H1 (cell line): ENCODE data around the gene INTU. TPM values are rescaled to one million over a fixed set of nuclear protein-coding genes. Genes with fewer than 3 reads are reported as not detected.

Source experiments
- CTCF ChIA-PET: fragments of 300-600 bp; sonication (Branson Sonifier 250); formaldehyde crosslinking; loops from one replicate; lab custom pipeline; 2021; ENCODE audit not compliant: partially characterized antibody; lab: Charles Lee
- POLR2A ChIA-PET: fragments of 300-600 bp; sonication (Branson Sonifier 250); formaldehyde crosslinking; loops from one replicate; lab custom pipeline; 2021; ENCODE audit warnings: inconsistent platforms; ENCODE audit not compliant: partially characterized antibody; lab: Charles Lee
- DNase-seq, 2 experiments: peaks; one replicate each; pipeline versions ENCODE4 v3.0.0 to v3.0.0-alpha.2; 2010 to 2022; ENCODE audit warnings: low spot score in 2 of 2, low read depth in 1 of 2, mixed read lengths in 1 of 2
- FAIRE-seq: peaks from 2 replicates; lab custom pipeline; 2011; peaks lifted over from hg19 to GRCh38; lab: Jason Lieb, UNC
- H2AFZ ChIP-seq: 2 replicates; pipeline ENCODE4 v1.8.1; 2012; ENCODE audit warnings: low read length, inconsistent platforms
- H2AK5ac ChIP-seq: 2 replicates; pipeline ENCODE4 v1.6.1; 2013; ENCODE audit warnings: low read depth, low read length
- H2BK120ac ChIP-seq: replicated peaks from 2 replicates; pipeline ENCODE3; 2013; ENCODE audit warnings: low read depth, low read length, inconsistent platforms
- H2BK12ac ChIP-seq: 2 replicates; pipeline ENCODE4 v1.6.1; 2013; ENCODE audit warnings: low read depth, low read length
- H2BK15ac ChIP-seq: 2 replicates; pipeline ENCODE4 v1.6.1; 2013; ENCODE audit warnings: low read length
- H2BK20ac ChIP-seq: 2 replicates; pipeline ENCODE4 v1.6.1; 2013; ENCODE audit warnings: low read length
- H2BK5ac ChIP-seq: 2 replicates; pipeline ENCODE4 v1.6.1; 2013; ENCODE audit warnings: low read depth, low read length
- H3K14ac ChIP-seq: 2 replicates; pipeline ENCODE4 v1.6.1; 2013; ENCODE audit warnings: inconsistent platforms; ENCODE audit not compliant: insufficient read length
- H3K18ac ChIP-seq: 2 replicates; pipeline ENCODE4 v1.6.1; 2013; ENCODE audit warnings: low read length; ENCODE audit errors: extremely low read depth
- H3K23ac ChIP-seq: 2 replicates; pipeline ENCODE4 v1.6.1; 2013; ENCODE audit warnings: inconsistent platforms; ENCODE audit not compliant: insufficient read length
- H3K23me2 ChIP-seq: 2 replicates; pipeline ENCODE4 v1.6.1; 2013; ENCODE audit warnings: low read depth, low read length
- H3K27ac ChIP-seq: 2 replicates; pipeline ENCODE4 v1.6.1; 2011; ENCODE audit warnings: low read depth, low read length, inconsistent platforms
- H3K27me3 ChIP-seq, 4 experiments: replicated peaks in 1 of 4; 1 replicate in 1 of 4; 2 replicates in 3 of 4; pipeline versions ENCODE4 v1.6.1 to v1.8.1; 2011 to 2013; ENCODE audit warnings: low read length in 3 of 4, mild to moderate bottlenecking in 3 of 4, inconsistent platforms in 2 of 4, mixed read lengths in 2 of 4, moderate library complexity in 1 of 4; ENCODE audit not compliant: control insufficient read depth in 3 of 4, insufficient read depth in 3 of 4; ENCODE audit errors: extremely low read depth in 1 of 4
- H3K36me3 ChIP-seq, 4 experiments: 2 replicates each; pipeline versions ENCODE4 v1.6.1 to v1.8.1; 2011 to 2013; ENCODE audit warnings: mild to moderate bottlenecking in 4 of 4, low read length in 3 of 4, moderate library complexity in 2 of 4, control low read depth in 1 of 4, inconsistent platforms in 1 of 4; ENCODE audit not compliant: insufficient read depth in 4 of 4, control insufficient read depth in 2 of 4
- H3K4ac ChIP-seq: replicated peaks from 2 replicates; pipeline ENCODE3; 2013; ENCODE audit warnings: low read length, low read depth, mixed read lengths, inconsistent platforms; ENCODE audit not compliant: insufficient read length
- H3K4me1 ChIP-seq, 4 experiments: replicated peaks in 1 of 4; 1 replicate in 1 of 4; 2 replicates in 3 of 4; pipeline versions ENCODE4 v1.6.1 to v1.8.1; 2011 to 2013; ENCODE audit warnings: low read length in 3 of 4, inconsistent platforms in 2 of 4, mixed read lengths in 1 of 4; ENCODE audit not compliant: insufficient read depth in 4 of 4, control insufficient read depth in 3 of 4
- H3K4me2 ChIP-seq, 2 experiments: 2 replicates each; pipeline versions ENCODE4 v1.6.1 to v1.8.1; 2011 to 2013; ENCODE audit warnings: low read depth in 2 of 2, low read length in 2 of 2, control low read depth in 1 of 2, inconsistent platforms in 1 of 2, mild to moderate bottlenecking in 1 of 2; ENCODE audit not compliant: insufficient read depth in 1 of 2
- H3K4me3 ChIP-seq, 4 experiments: fragments of 200-600, 300-600 bp in 1 of 4; sonication (generic), shearing (Covaris generic), sonication (Bioruptor Twin) in 1 of 4; 2 replicates each; pipeline versions ENCODE4 v1.5.1 to v1.8.1; 2011 to 2016; ENCODE audit warnings: low read length in 4 of 4, low read depth in 3 of 4, control low read depth in 2 of 4, inconsistent platforms in 2 of 4, mild to moderate bottlenecking in 2 of 4, mixed read lengths in 1 of 4, moderate library complexity in 1 of 4; ENCODE audit not compliant: insufficient read depth in 2 of 4; ENCODE audit errors: extremely low read depth in 1 of 4
- H3K56ac ChIP-seq: replicated peaks from 2 replicates; pipeline ENCODE3; 2013; ENCODE audit warnings: low read depth, mild to moderate bottlenecking, mixed read lengths, low read length, inconsistent platforms; ENCODE audit not compliant: insufficient read length
- H3K79me1 ChIP-seq: 2 replicates; pipeline ENCODE4 v1.6.1; 2013; ENCODE audit warnings: low read depth, low read length, control low read depth
- H3K79me2 ChIP-seq, 2 experiments: 2 replicates each; pipeline versions ENCODE4 v1.6.1 to v1.8.1; 2012 to 2013; ENCODE audit warnings: low read length in 2 of 2, mild to moderate bottlenecking in 2 of 2, inconsistent platforms in 1 of 2; ENCODE audit not compliant: insufficient read depth in 2 of 2, control insufficient read depth in 1 of 2
- H3K9ac ChIP-seq, 4 experiments: replicated peaks in 1 of 4; 1 replicate in 1 of 4; 2 replicates in 3 of 4; pipeline versions ENCODE4 v1.6.1 to v1.8.1; 2011 to 2013; ENCODE audit warnings: low read depth in 3 of 4, low read length in 3 of 4, control low read depth in 2 of 4, mild to moderate bottlenecking in 2 of 4, moderate library complexity in 2 of 4, inconsistent platforms in 1 of 4; ENCODE audit errors: extremely low read depth in 1 of 4
- H3K9me3 ChIP-seq, 2 experiments: 2 replicates each; pipeline versions ENCODE4 v1.6.1 to v1.8.1; 2012 to 2013; ENCODE audit warnings: mild to moderate bottlenecking in 2 of 2, moderate library complexity in 2 of 2, control low read depth in 1 of 2, inconsistent platforms in 1 of 2, low read depth in 1 of 2, low read length in 1 of 2, mixed read lengths in 1 of 2; ENCODE audit not compliant: insufficient read depth in 2 of 2
- H4K20me1 ChIP-seq, 2 experiments: replicated peaks in 1 of 2; 2 replicates each; pipeline versions ENCODE3 to v1.8.1; 2011 to 2013; ENCODE audit warnings: inconsistent platforms in 2 of 2, low read length in 2 of 2, mild to moderate bottlenecking in 1 of 2; ENCODE audit not compliant: insufficient read depth in 2 of 2, control insufficient read depth in 1 of 2
- H4K5ac ChIP-seq: 2 replicates; pipeline ENCODE4 v1.6.1; 2013; ENCODE audit warnings: low read length, low read depth, mixed read lengths, inconsistent platforms; ENCODE audit not compliant: insufficient read length
- H4K8ac ChIP-seq: 2 replicates; pipeline ENCODE4 v1.8.0; 2013; ENCODE audit warnings: mild to moderate bottlenecking, moderate library complexity, low read length, inconsistent platforms; ENCODE audit not compliant: insufficient read depth; ENCODE audit errors: extremely low read depth
- H4K91ac ChIP-seq: replicated peaks from 2 replicates; pipeline ENCODE3; 2013; ENCODE audit warnings: low read length, mixed read lengths, inconsistent platforms; ENCODE audit not compliant: insufficient read length
- BCL11A ChIP-seq, 2 experiments: IDR thresholded peaks; one replicate each; pipeline ENCODE4 v1.6.1; 2011; ENCODE audit warnings: low read depth in 2 of 2, low read length in 2 of 2, mild to moderate bottlenecking in 2 of 2
- CBX5 ChIP-seq: fragments of 300-800, 300-1000 bp; sonication (generic); IDR thresholded peaks from 2 replicates; pipeline ENCODE4 v1.7.1; 2016; ENCODE audit warnings: antibody characterized with exemption, low read length, low read depth
- HDAC2 ChIP-seq, 2 experiments: fragments of 300-600 bp in 1 of 2; sonication (generic) in 1 of 2; IDR thresholded peaks; 2 replicates each; pipeline ENCODE4 v1.6.1; 2011 to 2012; ENCODE audit warnings: low read depth in 2 of 2, low read length in 2 of 2, mild to moderate bottlenecking in 2 of 2, moderate library complexity in 2 of 2, borderline replicate concordance in 1 of 2, inconsistent platforms in 1 of 2
- KDM1A ChIP-seq: fragments of 200-600, 300-600 bp; sonication (generic); IDR thresholded peaks from 2 replicates; pipeline ENCODE4 v1.7.1; 2016; ENCODE audit warnings: mild to moderate bottlenecking, low read length, borderline replicate concordance
- KDM4A ChIP-seq: IDR thresholded peaks from one replicate; pipeline ENCODE4 v1.7.1; 2012; ENCODE audit warnings: low read depth, mild to moderate bottlenecking, moderate library complexity, low read length, inconsistent platforms; ENCODE audit not compliant: severe bottlenecking
- KDM5A ChIP-seq: fragments of 200-600 bp; IDR thresholded peaks from 2 replicates; pipeline ENCODE4 v1.7.1; 2012; ENCODE audit warnings: mild to moderate bottlenecking, low read length, inconsistent platforms, mixed read lengths
- NANOG ChIP-seq: IDR thresholded peaks from 2 replicates; pipeline ENCODE4 v1.6.1; 2011; ENCODE audit warnings: low read length, low read depth, mild to moderate bottlenecking, inconsistent platforms; ENCODE audit not compliant: insufficient read depth, poor library complexity, severe bottlenecking
- POLR2A ChIP-seq, 2 experiments: IDR thresholded peaks; 1 replicate in 1 of 2; 2 replicates in 1 of 2; pipeline ENCODE4 v1.6.1; 2011; ENCODE audit warnings: low read depth in 2 of 2, low read length in 2 of 2, mild to moderate bottlenecking in 2 of 2; ENCODE audit errors: control extremely low read depth in 1 of 2
- POU5F1 ChIP-seq: IDR thresholded peaks from 2 replicates; pipeline ENCODE4 v1.6.1; 2011; ENCODE audit warnings: low read depth, mild to moderate bottlenecking, low read length, moderate library complexity
- RBBP5 ChIP-seq: IDR thresholded peaks from 2 replicates; pipeline ENCODE4 v1.7.1; 2012; ENCODE audit warnings: low read depth, mild to moderate bottlenecking, inconsistent platforms, low read length, moderate library complexity, borderline replicate concordance
- RXRA ChIP-seq: IDR thresholded peaks from 2 replicates; pipeline ENCODE4 v1.6.1; 2011; ENCODE audit warnings: low read depth, mild to moderate bottlenecking, low read length, moderate library complexity; ENCODE audit not compliant: insufficient read depth
- SIN3A ChIP-seq, 2 experiments: IDR thresholded peaks in 1 of 2; conservative IDR thresholded peaks in 1 of 2; 2 replicates each; pipeline ENCODE4 v1.6.1; 2011 to 2012; ENCODE audit warnings: low read length in 2 of 2, improper control_type of control experiment in 1 of 2, low read depth in 1 of 2, mild to moderate bottlenecking in 1 of 2
- SIRT6 ChIP-seq: IDR thresholded peaks from one replicate; pipeline ENCODE4 v1.7.1; 2012; ENCODE audit warnings: low read length, inconsistent platforms
- SP2 ChIP-seq: IDR thresholded peaks from 2 replicates; pipeline ENCODE4 v1.6.1; 2012; ENCODE audit warnings: mild to moderate bottlenecking, low read length, inconsistent platforms
- TAF1 ChIP-seq: IDR thresholded peaks from 2 replicates; pipeline ENCODE4 v1.6.1; 2011; ENCODE audit warnings: mild to moderate bottlenecking, low read depth, low read length
- YY1 ChIP-seq: IDR thresholded peaks from 2 replicates; pipeline ENCODE4 v1.6.1; 2011; ENCODE audit warnings: low read depth, mild to moderate bottlenecking, low read length
- WGBS, 2 experiments: shearing (Covaris generic) in 1 of 2; methylation state at CpG; one replicate each; pipeline versions ENCODE4 v1.1.6 to v1.1.7; 2013 to 2015; ENCODE audit warnings: low lambda C conversion rate in 2 of 2, mixed read lengths in 2 of 2, inconsistent platforms in 1 of 2, low coverage in 1 of 2, missing lambda C conversion rate in 1 of 2; ENCODE audit not compliant: insufficient replicate concordance in 2 of 2, insufficient coverage in 1 of 2, insufficient read length in 1 of 2; ENCODE audit errors: extremely low coverage in 1 of 2, missing lambda C conversion rate in 1 of 2; 5-methylcytosine and 5-hydroxymethylcytosine counted together
- polyA plus RNA-seq, 7 experiments: library from polyadenylated mRNA; depleted of rRNA in 3 of 7; stranded (reverse) in 5 of 7; unstranded in 2 of 7; fragments of >200 nt in 5 of 7; fragments of 200-250 nt in 2 of 7; gene quantifications; 1 replicate in 5 of 7; 2 replicates in 1 of 7; 4 replicates in 1 of 7; pipeline versions ENCODE4 v1.2.1 to v1.2.3, GENCODE V29; 2011 to 2013; ENCODE audit warnings: missing spikeins in 2 of 7, mixed read lengths in 2 of 7
- total RNA-seq: library from RNA; stranded (reverse); fragmentation: NEBNext Ultra II Directional; extraction: Animal tissue kit (Norgen Biotek cat#: 25700); gene quantifications from 2 replicates; pipeline ENCODE4 v1.2.1, GENCODE V29; 2021

The INTU gene
- total and polyA plus RNA-seq, 2 of the 8 experiments (the other 6 are each of a cell fraction or from before 2014, with no cell fraction given): 6.0 to 15.1 TPM

DNA sequence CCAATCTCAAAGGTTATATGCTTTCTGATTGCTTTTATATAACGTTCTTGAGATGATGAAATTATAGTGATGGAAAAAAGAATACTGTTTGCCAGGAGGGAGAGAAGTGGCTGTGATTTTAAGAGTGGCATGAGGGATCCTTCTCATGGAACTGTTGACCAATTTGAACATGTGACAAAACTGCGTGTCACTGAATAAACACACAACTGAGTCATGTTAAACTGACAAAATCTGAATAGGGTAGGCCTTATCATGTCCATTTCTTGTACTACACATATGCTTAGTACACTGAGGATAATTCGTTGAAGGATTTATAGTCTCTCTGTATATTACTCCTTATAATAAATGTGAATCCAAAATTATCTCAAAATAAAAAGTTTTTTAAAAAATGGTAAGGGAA lies 127.1 kb downstream of the INTU start:
- Histone ChIP-seq H3K18ac (no peak overlapping the region), H3K23ac (no peak overlapping the region), H2AK5ac (no peak overlapping the region), H2AFZ (no peak overlapping the region), H3K4me2 (no peak overlapping the region), H3K4ac (no peak overlapping the region), H2BK120ac (no peak overlapping the region), H3K36me3 (no peaks in the 10 kb centered on the region), H2BK12ac (no peak overlapping the region), H3K79me2 (no peaks in the 10 kb centered on the region), H4K5ac (no peak overlapping the region), H3K56ac (no peak overlapping the region), H3K14ac (no peak overlapping the region), H3K27me3 (no peaks in the 10 kb centered on the region), H3K27ac (no peak overlapping the region), H3K9me3 (no peaks in the 10 kb centered on the region), H3K9ac (no peak overlapping the region), H3K79me1 (no peaks in the 10 kb centered on the region), H2BK5ac (no peak overlapping the region), H4K20me1 (no peaks in the 10 kb centered on the region), H2BK15ac (no peak overlapping the region), H4K91ac (no peak overlapping the region), H3K4me1 (no peaks in the 10 kb centered on the region), H3K23me2 (no peaks in the 10 kb centered on the region), H3K4me3 (no peak overlapping the region), H4K8ac (no peak overlapping the region), H2BK20ac (no peak overlapping the region)
- POLR2A ChIA-PET: no interaction called here
- FAIRE-seq (no peak), DNase-seq (no peak)
- 86% methylated on average over 3 of the region's 3 CpGs; no CpG with 5 or more reads in 1 of the 2 experiments for WGBS, 2 experiments
- CTCF ChIA-PET: no interaction called here
- no peak for TF ChIP-seq HDAC2 (IDR thresholded peaks at IDR 0.05; ENCODE audit: borderline replicate concordance in 1 of 2, low read depth in 2 of 2, low read length in 2 of 2)
- TF ChIP-seq RBBP5: no peak
- no peak for TF ChIP-seq RXRA
- no peak for TF ChIP-seq POLR2A (IDR thresholded peaks at IDR 0.05; ENCODE audit: control extremely low read depth in 1 of 2, low read depth in 2 of 2, low read length in 2 of 2)
- TF ChIP-seq KDM5A: no peak
- no peak for TF ChIP-seq SIN3A (conservative IDR thresholded peaks at IDR 0.05 in 1 of 2, IDR thresholded peaks at IDR 0.05 in 1 of 2; ENCODE audit: low read depth in 1 of 2, low read length in 2 of 2)
- TF ChIP-seq CBX5: no peak
- no peak for TF ChIP-seq SP2
- TF ChIP-seq KDM1A: no peak
- TF ChIP-seq POU5F1: no peak
- no peak for TF ChIP-seq SIRT6
- no peak for TF ChIP-seq TAF1
- TF ChIP-seq BCL11A (IDR thresholded peaks at IDR 0.05; ENCODE audit: low read depth in 2 of 2, low read length in 2 of 2): no peak
- TF ChIP-seq NANOG: no peak
- no peak for TF ChIP-seq YY1
- no peak for TF ChIP-seq KDM4A
